Mesendoderm (in vitro differentiated cells): ENCODE data around the gene ST6GALNAC6.
"Not testable (repeated sequence)": the region's sequence is repeated elsewhere in the genome, so short reads cannot be mapped to it uniquely, and the experiment has no call there.

Source experiments
- DNase-seq: peaks from one replicate; pipeline ENCODE4 v3.0.0; 2013
- H2AK5ac ChIP-seq: 2 replicates; pipeline ENCODE4 v1.6.1; 2013; ENCODE audit warnings: low read length, inconsistent platforms
- H2BK120ac ChIP-seq: 2 replicates; pipeline ENCODE4 v1.6.1; 2013; ENCODE audit warnings: low read depth, mild to moderate bottlenecking, low read length, moderate library complexity, mixed read lengths
- H2BK15ac ChIP-seq: replicated peaks from 2 replicates; pipeline ENCODE4 v1.6.1; 2013; ENCODE audit warnings: low read depth, mild to moderate bottlenecking, moderate library complexity
- H2BK5ac ChIP-seq: 2 replicates; pipeline ENCODE4 v1.6.1; 2013; ENCODE audit warnings: low read length, inconsistent platforms
- H3K18ac ChIP-seq: 2 replicates; pipeline ENCODE4 v1.6.1; 2013; ENCODE audit warnings: mild to moderate bottlenecking, low read length, mixed read lengths
- H3K23ac ChIP-seq: one replicate; pipeline ENCODE4 v1.6.1; 2013; ENCODE audit warnings: low read length
- H3K27ac ChIP-seq: 2 replicates; pipeline ENCODE4 v1.5.1; 2013; ENCODE audit warnings: low read depth, mild to moderate bottlenecking, inconsistent platforms, low read length, moderate library complexity
- H3K27me3 ChIP-seq: 2 replicates; pipeline ENCODE4 v1.6.1; 2013; ENCODE audit warnings: low read length, control low read depth, mild to moderate bottlenecking, inconsistent platforms; ENCODE audit not compliant: insufficient read depth, poor library complexity
- H3K36me3 ChIP-seq: 2 replicates; pipeline ENCODE4 v1.6.1; 2013; ENCODE audit warnings: low read length, inconsistent platforms; ENCODE audit not compliant: control insufficient read depth, insufficient read depth
- H3K4ac ChIP-seq: one replicate; pipeline ENCODE4 v1.6.1; 2013; ENCODE audit warnings: low read depth, mild to moderate bottlenecking, low read length, moderate library complexity
- H3K4me1 ChIP-seq: 2 replicates; pipeline ENCODE4 v1.6.1; 2013; ENCODE audit warnings: low read depth, low read length, inconsistent platforms; ENCODE audit not compliant: control insufficient read depth
- H3K4me2 ChIP-seq: 2 replicates; pipeline ENCODE4 v1.6.1; 2013; ENCODE audit warnings: low read length
- H3K4me3 ChIP-seq: 2 replicates; pipeline ENCODE4 v1.5.1; 2013; ENCODE audit warnings: mild to moderate bottlenecking, low read length
- H3K56ac ChIP-seq: one replicate; pipeline ENCODE4 v1.6.1; 2013; ENCODE audit warnings: low read length
- H3K79me1 ChIP-seq: 2 replicates; pipeline ENCODE4 v1.6.1; 2013; ENCODE audit warnings: low read length, inconsistent platforms
- H3K79me2 ChIP-seq: 2 replicates; pipeline ENCODE4 v1.6.1; 2013; ENCODE audit warnings: mild to moderate bottlenecking, low read length; ENCODE audit not compliant: control insufficient read depth, insufficient read depth
- H3K9ac ChIP-seq: 2 replicates; pipeline ENCODE4 v1.6.1; 2013; ENCODE audit warnings: low read length, inconsistent platforms
- H4K5ac ChIP-seq: one replicate; pipeline ENCODE4 v1.6.1; 2013; ENCODE audit warnings: low read length
- H4K8ac ChIP-seq: one replicate; pipeline ENCODE4 v1.6.1; 2013; ENCODE audit warnings: low read depth, mild to moderate bottlenecking, control low read depth, low read length, moderate library complexity
- WGBS: extraction: QIAGEN DNeasy Blood & Tissue Kit; methylation state at CpG from one replicate; pipeline ENCODE4 v1.1.7; 2013; ENCODE audit warnings: low lambda C conversion rate, missing lambda C conversion rate; ENCODE audit not compliant: insufficient coverage; ENCODE audit errors: extremely low coverage; 5-methylcytosine and 5-hydroxymethylcytosine counted together

ST6GALNAC6 gene

GRCh38 chr9:127847178-127847510, 52.3 kb downstream of the ST6GALNAC6 start:
- H3K23ac ChIP-seq: no peak overlapping the region
- no peaks in the 10 kb centered on the region for H3K79me1 ChIP-seq
- no CpG with 5 or more reads among the region's 6 CpGs for WGBS
- no peak overlapping the region for H2BK5ac ChIP-seq
- no peak overlapping the region for H4K8ac ChIP-seq
- no peaks in the 10 kb centered on the region for H3K79me2 ChIP-seq
- H3K27me3 ChIP-seq: no peaks in the 10 kb centered on the region
- no peak overlapping the region for H3K18ac ChIP-seq
- H2BK120ac ChIP-seq: no peak overlapping the region
- H2BK15ac ChIP-seq: no peak overlapping the region
- H3K27ac ChIP-seq: no peak overlapping the region
- no peak overlapping the region for H4K5ac ChIP-seq
- no peaks in the 10 kb centered on the region for H3K36me3 ChIP-seq
- no peak overlapping the region for H3K4me3 ChIP-seq
- no peak overlapping the region for H3K4ac ChIP-seq
- H3K56ac ChIP-seq: peak overlapping the region; percentile 60
- no peak overlapping the region for H3K4me2 ChIP-seq
- no peak for DNase-seq
- no peaks in the 10 kb centered on the region for H3K4me1 ChIP-seq
- H3K9ac ChIP-seq: no peak overlapping the region
- H2AK5ac ChIP-seq: no peak overlapping the region

- no peak overlapping the region for H2BK5ac ChIP-seq
- H2AK5ac ChIP-seq: no peak overlapping the region
- no peak overlapping the region for H3K9ac ChIP-seq
- H2BK15ac ChIP-seq: no peak overlapping the region
- H3K18ac ChIP-seq: peak overlapping the region; percentile 20
- no peak overlapping the region for H3K4me3 ChIP-seq
- no peaks in the 10 kb centered on the region for H3K27me3 ChIP-seq
- no peak overlapping the region for H4K5ac ChIP-seq
- no peaks in the 10 kb centered on the region for H3K79me1 ChIP-seq
- no peaks in the 10 kb centered on the region for H3K79me2 ChIP-seq
- H3K4me2 ChIP-seq: no peak overlapping the region
- no CpG with 5 or more reads among the region's 18 CpGs for WGBS
- H3K4me1 ChIP-seq: no peaks in the 10 kb centered on the region
- DNase-seq: no peak
- peak overlapping the region; percentile 60 for H3K56ac ChIP-seq
- no peaks in the 10 kb centered on the region for H3K36me3 ChIP-seq
- H3K4ac ChIP-seq: no peak overlapping the region
- no peak overlapping the region for H3K23ac ChIP-seq
- H4K8ac ChIP-seq: no peak overlapping the region
- H3K27ac ChIP-seq: no peak overlapping the region
- H2BK120ac ChIP-seq: peak overlapping the region; percentile 16
Observed at GRCh38 chr9:127846443-127847177, 52.8 kb downstream of the ST6GALNAC6 start.

- no CpG with 5 or more reads among the region's 4 CpGs for WGBS
- not testable (repeated sequence) for DNase-seq, H4K8ac ChIP-seq, H3K23ac ChIP-seq, H3K79me2 ChIP-seq, H3K27me3 ChIP-seq, H4K5ac ChIP-seq, H3K4me1 ChIP-seq, H3K79me1 ChIP-seq, H2AK5ac ChIP-seq, H2BK120ac ChIP-seq, H3K4me2 ChIP-seq, H3K4me3 ChIP-seq, H2BK5ac ChIP-seq, H3K9ac ChIP-seq, H3K36me3 ChIP-seq
- H2BK15ac ChIP-seq: peak overlapping the region; percentile 41
- H3K4ac ChIP-seq: peak overlapping the region; percentile 70
- H3K18ac ChIP-seq: peak overlapping the region; percentile 28
- H3K56ac ChIP-seq: peak overlapping the region; percentile 81
- peak overlapping the region; percentile 71 for H3K27ac ChIP-seq
Observed at GRCh38 chr9:127845619-127846018, 53.8 kb downstream of the ST6GALNAC6 start.

- Histone ChIP-seq H3K4me1 (no peaks in the 10 kb centered on the region), H3K79me2 (no peaks in the 10 kb centered on the region)
Observed at GRCh38 chr9:127844821-127845359, 54.5 kb downstream of the ST6GALNAC6 start.

GRCh38 chr9:127841087-127841835, 58.1 kb downstream of the ST6GALNAC6 start:
- H3K18ac ChIP-seq: no peak overlapping the region
- H3K79me2 ChIP-seq: no peaks in the 10 kb centered on the region
- no peak overlapping the region for H3K56ac ChIP-seq
- H3K9ac ChIP-seq: no peak overlapping the region
- DNase-seq: no peak
- no peak overlapping the region for H3K27ac ChIP-seq
- no peaks in the 10 kb centered on the region for H3K4me1 ChIP-seq
- no peak overlapping the region for H2BK15ac ChIP-seq
- no peaks in the 10 kb centered on the region for H3K27me3 ChIP-seq
- H4K8ac ChIP-seq: no peak overlapping the region
- no peak overlapping the region for H2BK5ac ChIP-seq
- no peak overlapping the region for H2BK120ac ChIP-seq
- H2AK5ac ChIP-seq: no peak overlapping the region
- no peak overlapping the region for H3K4me2 ChIP-seq
- H3K4ac ChIP-seq: no peak overlapping the region
- no peaks in the 10 kb centered on the region for H3K79me1 ChIP-seq
- no peaks in the 10 kb centered on the region for H3K36me3 ChIP-seq
- H4K5ac ChIP-seq: no peak overlapping the region
- no peak overlapping the region for H3K4me3 ChIP-seq
- no CpG with 5 or more reads among the region's 15 CpGs for WGBS
- no peak overlapping the region for H3K23ac ChIP-seq

More at GRCh38 chr9:127844821-127845359, 54.5 kb downstream of the ST6GALNAC6 start:
- Histone ChIP-seq H3K9ac (peak overlapping the region; percentile 1), H3K36me3 (no peaks in the 10 kb centered on the region), H3K23ac (peak overlapping the region; percentile 20), H3K18ac (peak overlapping the region; percentile 28), H2BK15ac (no peak overlapping the region), H2BK5ac (peak overlapping the region; percentile 10), H3K79me1 (no peaks in the 10 kb centered on the region), H3K27me3 (no peaks in the 10 kb centered on the region), H3K56ac (peak overlapping the region; percentile 81), H4K8ac (no peak overlapping the region), H3K4me2 (no peak overlapping the region), H3K4me3 (no peak overlapping the region), H2AK5ac (no peak overlapping the region), H3K27ac (peak overlapping the region; percentile 71), H2BK120ac (peak overlapping the region; percentile 6), H4K5ac (peak overlapping the region; percentile 17), H3K4ac (peak overlapping the region; percentile 70)
- WGBS: no CpG with 5 or more reads among the region's 16 CpGs
- DNase-seq: peak; percentile 93
